Neural progenitor cell (in vitro differentiated cells): ENCODE data around the gene DENND4A.

ENCODE experiments used
- EZH2 ChIP-seq: fragments of 200-600 bp; sonication (generic); IDR thresholded peaks from 2 replicates; pipeline ENCODE4 v1.6.1; 2017; ENCODE audit warnings: antibody characterized with exemption, mild to moderate bottlenecking, moderate library complexity
- TF ChIP-seq, protein P1 (sequence below): fragments of 200-600 bp; sonication (generic); IDR thresholded peaks from 2 replicates; pipeline ENCODE4 v1.5.1; 2017; ENCODE audit warnings: antibody characterized with exemption, mild to moderate bottlenecking

DNA sequence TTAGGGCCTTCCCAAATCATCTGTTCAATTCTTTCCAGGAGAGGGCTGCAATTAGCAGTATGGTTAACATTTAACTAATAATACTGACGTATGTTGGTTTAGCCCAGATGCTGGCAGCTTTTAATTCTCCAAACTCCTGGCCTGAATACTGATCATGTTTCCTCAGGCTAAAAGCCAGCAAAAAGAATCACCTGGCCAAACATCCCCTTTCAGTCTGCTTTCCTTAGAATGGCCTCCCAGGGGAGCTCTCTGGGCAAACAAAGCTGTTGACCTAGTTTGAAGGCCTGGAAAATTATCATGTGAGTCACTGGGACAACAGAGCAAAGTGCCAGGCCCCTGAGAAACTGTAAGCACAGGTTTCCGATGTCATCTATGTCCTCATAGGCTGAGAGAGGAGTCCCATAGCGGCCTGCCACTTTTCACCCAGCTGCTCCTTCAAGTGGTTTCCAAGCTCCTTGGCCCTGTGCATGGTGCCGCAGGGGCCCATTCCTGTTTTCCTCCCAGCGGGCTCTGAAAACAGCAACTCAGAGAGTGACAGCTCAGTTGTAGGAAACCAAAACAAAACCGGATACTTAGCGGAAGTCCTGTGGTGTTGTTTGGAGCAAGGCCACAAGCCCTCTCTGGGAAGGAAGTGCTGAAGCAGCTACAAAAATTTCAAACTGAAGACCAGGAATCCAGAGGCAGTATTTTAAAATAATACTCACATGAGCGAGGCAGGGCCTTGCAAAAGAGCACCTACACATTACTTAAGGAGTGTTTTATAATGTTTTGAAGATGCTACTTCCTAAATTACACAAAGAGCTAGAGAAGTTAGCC lies 40.7 kb upstream of the DENND4A start:
- TF ChIP-seq EZH2: no peak
- TF ChIP-seq, protein P1, sequence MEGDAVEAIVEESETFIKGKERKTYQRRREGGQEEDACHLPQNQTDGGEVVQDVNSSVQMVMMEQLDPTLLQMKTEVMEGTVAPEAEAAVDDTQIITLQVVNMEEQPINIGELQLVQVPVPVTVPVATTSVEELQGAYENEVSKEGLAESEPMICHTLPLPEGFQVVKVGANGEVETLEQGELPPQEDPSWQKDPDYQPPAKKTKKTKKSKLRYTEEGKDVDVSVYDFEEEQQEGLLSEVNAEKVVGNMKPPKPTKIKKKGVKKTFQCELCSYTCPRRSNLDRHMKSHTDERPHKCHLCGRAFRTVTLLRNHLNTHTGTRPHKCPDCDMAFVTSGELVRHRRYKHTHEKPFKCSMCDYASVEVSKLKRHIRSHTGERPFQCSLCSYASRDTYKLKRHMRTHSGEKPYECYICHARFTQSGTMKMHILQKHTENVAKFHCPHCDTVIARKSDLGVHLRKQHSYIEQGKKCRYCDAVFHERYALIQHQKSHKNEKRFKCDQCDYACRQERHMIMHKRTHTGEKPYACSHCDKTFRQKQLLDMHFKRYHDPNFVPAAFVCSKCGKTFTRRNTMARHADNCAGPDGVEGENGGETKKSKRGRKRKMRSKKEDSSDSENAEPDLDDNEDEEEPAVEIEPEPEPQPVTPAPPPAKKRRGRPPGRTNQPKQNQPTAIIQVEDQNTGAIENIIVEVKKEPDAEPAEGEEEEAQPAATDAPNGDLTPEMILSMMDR: no peak
